GM19455 (cell line): ENCODE data around the gene SGSM2.

Experiments
- ATAC-seq: cut with Tn5 transposase; IDR thresholded peaks from one replicate; pipeline ENCODE4 v1.9.1; 2021; ENCODE audit not compliant: unreplicated experiment

The SGSM2 gene

DNA sequence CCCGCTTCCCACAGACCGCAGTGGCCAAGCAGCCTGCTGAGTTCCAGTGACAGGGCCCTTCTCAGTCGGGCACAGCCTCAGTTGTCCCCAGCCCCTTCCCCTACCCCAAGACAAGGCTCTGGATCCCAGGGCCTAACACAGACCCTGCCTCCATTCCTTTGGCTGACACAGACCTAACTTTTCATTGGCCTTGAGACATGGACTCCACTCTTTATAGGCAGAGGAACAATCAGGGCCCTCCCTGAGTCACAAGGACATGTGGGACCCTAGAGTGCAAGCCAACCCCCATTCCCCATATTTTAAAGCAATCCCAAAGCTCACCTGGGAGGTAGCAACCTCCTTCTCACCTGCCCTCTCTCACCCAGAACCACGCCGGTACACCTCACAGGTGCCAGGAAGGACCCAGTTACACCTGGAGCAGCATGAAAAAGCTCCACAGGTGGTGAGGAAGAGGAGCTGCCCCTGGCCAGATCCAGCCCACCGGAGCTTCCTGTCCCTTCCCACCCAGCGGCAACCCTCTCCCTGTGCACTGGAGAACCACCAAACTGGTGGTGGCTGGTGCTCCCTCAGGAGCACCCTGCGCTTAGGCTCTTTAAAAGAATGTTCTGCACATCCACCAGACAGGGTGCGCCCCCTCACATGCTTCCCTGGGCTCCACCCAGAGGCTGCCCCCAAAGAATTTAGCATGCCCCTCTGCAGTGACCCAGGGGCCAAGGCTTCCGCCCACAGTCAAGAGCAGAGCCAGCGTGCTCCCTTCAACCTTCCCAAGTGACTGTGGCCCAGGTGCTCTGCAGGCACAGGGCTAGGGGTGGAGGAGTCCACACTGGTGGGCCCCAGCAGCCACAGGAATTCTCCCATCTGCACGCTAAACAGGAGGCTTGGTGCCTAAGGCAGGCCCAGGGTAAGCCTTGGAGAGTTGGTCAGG lies 60.2 kb downstream of the SGSM2 start:
- no peak for ATAC-seq

DNA sequence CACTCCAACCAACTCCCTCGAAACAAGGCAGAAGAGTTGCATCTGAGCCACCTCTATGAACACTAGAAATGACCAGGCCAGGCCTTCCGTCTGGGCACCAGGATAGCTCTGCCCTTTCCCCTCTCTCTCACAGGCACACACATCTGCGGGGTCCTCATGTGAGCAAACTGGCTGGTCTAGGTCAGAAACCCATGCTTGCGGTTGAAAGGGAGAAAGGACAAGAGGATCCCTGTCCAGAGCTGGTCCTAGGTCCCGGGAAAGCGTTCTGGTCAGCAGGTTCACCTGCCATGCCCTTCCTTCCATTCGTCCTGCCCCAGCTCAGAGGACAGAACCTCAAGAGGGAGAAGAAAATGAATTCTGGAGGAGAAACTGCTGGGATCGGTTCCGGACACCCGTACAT lies 60.9 kb downstream of the SGSM2 start:
- no peak for ATAC-seq

DNA sequence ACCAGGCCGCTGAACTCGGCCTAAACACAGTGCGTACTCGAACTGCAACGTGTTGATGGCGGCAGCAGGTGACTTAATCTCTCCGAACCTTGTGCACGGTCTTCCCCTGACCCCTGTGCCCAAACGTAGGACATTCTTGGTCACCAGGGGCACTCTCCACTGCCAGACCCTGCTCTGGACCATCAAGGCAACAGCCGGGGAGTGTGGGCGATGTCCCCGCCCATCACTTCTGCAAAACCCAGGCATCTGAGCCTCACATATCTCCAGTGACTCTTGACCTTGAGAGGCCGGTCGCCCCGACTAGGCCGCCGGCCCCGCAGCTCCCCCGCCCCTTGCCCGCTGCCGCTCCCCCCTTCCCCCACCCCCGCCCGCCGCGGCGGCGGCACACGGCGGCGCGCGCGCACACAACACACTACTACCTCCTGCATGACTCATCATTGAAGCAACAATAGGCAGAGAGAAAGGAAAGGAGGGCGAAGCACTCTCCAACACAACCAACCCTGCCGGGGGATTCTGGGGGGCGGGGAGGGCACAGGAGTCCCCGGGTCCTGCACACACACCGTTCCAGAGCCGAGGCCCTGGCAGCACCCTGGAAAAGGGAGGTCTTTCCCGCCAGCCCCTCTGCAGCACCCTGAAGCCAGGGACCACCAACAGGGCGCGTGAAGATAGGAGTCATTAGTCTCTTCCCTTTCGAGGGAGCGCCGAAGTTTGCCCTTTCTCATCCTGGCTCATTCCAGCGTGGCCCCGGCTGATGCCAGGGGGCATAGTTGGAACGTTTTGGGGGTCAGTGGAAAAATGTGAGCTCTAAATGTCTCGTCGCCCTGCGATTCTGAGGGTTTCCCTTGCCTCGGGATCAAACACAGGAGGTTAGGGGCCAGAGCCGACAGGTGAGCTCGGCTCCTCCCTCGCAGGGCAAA lies 61.6 kb downstream of the SGSM2 start:
- no peak for ATAC-seq

DNA sequence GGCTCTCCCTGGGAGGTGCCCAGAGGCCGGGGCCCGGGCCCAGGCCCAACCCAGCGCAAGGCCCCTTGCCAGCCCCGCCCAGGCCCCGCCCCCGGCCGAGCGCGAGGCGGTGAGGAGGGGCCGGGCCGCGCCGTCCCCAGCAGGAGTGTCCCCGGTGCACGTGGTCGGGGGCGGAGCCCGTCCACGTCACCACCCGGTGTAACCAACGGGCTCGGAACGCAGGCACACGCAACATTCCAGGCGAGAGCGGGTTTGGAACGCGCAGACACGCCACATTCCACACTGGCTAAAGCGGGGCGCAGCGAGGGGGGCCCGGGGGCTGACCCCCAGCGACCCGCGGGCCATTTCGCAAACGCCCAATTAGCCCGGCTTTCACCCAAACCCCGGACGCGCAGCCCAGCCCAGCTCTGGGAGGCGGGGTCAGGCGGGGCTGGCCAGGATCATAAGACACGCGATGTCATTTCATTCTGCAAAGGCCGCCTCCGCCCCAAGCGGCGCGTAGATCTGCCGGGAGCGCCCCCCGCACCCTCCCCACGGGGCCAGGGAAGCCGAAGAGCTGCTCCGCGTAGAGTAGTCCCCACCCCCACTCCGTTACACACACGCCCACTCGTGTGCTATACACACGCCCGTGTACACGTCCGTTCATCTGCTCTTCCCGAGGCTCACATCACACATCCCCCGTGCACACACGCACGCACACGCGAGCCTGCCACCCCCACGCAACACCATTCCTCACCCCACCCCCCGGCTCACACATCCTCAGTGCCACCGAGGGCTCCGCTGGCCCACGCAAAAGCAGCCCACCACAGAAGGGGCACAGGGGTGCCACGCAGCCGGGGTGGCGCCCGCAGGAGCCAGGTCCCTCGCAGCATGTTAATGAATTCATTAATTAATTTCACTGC lies 62.5 kb downstream of the SGSM2 start:
- peak; percentile 35 for ATAC-seq

DNA sequence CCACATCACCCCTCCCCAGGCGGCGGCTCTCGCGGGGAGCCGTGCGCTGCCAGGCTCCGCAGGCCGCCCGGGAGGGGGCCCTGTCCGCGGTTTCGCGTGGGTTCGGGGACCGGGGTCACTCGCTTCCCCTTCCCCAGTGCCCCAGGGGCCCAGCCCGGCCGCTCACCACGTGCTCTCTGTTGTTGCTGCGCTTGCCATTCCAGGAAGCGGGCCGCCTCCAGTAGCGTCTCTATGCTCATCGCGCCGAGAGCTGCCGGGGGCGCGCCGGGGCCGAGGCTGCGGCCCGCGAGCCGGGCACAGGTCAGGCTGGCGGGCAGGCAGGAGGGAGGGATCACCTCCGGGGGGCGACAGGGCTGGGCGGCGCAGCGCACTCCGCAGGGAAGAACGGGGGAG lies 63.2 kb downstream of the SGSM2 start:
- no peak for ATAC-seq

DNA sequence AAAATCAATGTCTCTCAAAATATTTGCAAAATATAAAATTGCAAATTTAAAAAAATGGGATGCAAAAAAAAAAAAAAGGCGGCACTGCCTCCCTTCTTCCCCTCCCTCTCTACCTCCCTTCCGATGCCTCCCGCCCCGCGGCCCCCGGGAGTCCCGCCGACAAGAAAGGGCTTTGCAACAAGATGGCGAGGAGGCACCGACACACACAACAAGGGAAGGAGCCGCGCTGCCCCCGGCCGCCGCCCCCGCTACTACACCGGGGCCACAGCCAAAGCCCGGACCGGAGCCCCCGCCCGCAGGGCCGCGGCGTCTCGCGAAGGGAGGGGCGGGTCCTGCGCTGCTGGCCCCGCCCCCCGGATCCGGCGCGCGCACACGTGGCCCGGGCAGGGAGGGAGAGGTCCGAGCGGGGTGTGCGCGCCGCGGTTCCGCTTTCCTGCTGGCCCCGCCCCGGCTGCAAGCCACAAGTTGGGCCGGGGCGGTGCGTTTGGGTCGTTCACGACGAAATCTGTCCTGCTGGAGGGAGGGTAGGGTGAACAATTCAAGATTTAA lies 63.6 kb downstream of the SGSM2 start, which contains the start of gene MNT:
TSS of gene MNT (minus strand) at position 184 of the 549 bp plus-strand sequence. CDS start 348 bp downstream, outside the sequence.
- ATAC-seq, result peak; percentile 28

DNA sequence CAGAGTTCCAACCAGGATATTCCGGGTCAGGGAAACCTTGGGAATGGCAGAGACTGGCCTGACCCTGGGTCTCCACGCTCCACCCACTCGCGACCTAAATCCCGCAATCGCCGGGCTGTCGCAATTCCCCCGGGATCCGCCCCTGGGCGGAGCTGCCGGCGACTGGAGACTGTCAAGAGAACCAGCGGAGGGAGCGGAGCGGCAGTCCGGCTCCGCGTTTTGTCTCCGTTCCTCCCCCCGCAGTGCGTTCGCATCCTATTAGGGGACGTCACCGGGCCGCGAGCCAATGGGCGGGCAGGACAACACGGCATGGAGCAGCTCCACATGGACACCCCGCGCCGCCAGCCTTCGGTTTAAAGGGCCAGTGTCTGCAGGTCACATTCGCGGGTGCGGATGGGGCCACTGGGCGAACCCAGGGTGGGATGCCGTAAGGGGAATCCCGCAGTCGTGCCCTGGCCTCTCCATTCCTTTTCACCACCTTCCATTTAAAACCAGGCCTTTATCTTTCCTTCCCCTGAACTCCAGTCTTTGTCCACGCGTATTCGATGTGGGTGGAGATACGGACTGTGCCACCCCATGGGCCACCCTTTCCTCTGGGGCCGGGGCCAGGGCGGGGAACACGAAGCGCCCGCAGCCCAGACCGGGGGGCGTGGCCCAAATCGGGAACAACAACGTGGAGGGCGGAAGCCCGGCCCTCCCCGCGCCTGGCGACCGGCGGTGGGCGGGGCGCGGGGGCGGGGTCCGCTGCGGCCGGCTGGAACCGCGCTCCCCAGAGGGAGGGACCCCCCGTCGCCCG lies 64.3 kb downstream of the SGSM2 start:
- peak; percentile 49 for ATAC-seq

DNA sequence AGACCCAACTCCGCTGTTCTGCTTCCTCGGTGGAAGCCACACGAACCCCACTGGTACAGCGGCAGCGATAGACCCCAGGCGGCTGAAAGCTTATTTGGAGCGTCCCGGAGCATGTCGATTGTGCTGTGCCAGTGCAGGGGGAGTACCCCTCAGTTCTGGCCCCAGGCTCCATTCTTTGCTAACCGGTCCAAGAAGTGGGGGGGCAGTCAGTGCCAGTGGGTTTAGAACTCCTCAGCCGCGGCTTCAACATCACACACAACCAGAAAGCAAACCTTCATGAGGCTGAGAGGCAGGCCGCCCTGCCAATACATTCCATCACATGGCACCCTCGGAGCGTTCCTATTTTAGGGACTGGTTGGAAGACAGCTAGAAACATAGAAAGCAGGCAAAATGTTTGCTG lies 65.2 kb downstream of the SGSM2 start:
- no peak for ATAC-seq

DNA sequence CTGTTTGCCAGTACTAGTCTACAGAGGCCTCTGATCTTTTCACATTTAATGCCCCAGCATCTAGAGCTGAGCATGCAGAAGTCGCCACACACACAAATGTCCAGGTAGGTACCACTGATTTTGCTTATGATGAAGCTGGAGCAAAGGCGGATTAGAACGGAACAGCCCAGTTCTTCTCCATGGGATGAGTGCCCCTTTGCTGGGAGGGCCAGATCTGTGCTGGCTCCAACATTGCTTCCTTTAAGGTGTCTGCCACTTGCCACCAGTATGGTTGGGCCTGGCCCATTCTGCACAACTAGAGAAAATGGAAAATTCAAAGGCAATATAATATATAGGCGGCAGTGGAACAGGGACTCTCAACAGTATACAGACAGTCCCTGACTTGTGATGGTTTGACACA lies 65.7 kb downstream of the SGSM2 start:
- ATAC-seq, result no peak

DNA sequence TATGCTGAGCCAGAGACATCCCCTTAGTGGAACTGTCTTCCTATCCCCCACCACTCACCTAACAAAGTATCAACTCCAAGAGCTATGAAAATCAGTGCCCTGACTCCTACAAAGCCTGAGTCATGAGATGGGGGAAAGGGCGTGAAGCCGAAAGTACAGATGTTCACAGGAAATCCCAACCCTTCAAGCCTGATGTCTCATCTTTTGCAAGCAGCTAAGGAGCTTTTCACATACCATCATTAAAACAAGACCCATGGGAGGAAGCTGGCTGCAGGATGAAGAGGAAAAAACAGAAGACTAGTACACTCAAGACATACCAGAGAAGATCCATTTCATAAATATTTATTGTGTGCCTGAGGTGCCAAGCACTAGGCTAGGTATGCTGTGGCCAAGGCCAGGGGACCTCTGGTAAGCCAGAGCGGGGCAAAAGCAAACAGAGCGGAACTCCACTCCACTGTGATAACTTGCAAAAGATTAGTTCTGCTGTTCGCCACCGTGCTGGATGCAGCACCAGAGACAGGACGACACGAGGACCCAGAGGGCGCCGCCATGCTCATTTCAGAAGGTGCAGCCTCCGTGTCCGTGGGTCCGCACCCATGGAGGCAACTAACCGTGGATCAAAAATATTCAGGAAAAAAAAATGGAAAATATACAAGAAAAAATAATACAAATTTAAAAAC lies 68.1 kb downstream of the SGSM2 start:
- ATAC-seq, result no peak

DNA sequence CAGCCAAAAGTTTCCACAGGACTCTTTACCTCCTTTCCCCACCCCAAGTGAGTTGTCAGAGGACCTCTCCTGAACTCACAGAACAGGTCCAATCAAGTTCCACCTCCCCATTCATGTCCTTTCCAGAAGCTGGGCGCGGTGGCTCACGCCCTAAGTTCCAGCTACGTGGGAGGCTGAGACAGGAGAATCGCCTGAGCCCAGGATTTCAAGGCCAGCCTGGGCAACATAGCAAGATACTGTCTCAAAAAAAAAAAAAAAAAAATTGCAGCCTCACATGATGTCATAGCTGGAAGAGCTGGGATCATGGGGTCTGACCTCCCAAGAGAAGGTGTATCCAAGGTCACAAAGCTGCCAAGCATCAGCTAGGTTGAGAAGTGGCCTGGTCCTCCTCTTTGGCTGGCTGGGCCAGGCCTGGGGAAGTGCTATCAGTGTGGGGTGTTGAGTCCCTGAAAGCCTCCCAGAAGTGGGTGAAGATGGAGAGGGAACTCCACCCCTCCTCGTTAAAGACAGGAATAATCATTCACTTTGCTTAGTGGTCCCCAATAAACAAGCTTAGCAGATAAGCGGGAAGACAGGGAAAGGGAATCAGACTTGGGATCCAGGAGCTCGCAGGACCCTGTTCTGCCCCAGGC lies 69.1 kb downstream of the SGSM2 start:
- no peak for ATAC-seq

DNA sequence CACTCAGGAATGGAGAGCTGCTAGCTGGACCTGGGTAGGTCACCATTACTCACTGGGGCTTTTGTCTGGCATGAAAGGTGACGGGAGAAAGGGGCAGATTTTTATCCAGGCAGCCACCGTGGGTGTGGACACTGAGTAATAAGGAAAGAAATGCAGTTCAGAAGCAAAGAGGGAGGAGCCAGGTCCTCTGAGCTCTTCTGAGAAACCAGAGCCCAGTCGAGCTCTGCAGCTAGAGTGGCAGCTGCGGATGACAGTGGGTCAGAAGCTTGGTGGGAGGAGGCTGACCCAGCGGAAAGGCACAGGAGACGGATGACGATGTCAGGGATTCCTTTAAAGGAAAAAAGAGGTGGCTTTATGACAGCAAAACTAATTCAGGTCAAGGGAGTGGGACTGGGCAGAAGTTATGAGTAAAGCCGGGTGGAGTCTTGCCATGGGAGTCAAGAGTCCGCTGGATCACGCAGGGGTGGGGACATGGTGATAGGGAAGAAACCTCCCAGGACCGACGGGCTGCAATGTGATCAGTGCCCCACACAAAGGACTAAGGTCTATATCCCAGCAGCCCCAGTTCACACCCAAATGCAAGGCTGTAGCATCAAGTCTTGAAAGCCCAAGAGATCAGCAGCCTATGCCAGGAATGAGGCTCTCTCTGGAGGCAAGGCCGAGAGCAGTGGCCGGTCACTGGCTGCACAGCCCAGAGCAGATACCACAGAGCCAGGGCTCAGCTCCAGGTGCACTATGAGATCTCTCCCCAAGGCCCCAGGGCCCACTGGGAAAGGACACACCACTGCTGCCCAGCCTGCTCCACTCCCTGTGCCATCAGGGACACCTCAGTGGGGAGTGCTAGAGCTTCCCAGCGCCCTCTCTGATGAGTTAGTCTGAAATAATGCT lies 69.8 kb downstream of the SGSM2 start:
- no peak for ATAC-seq

DNA sequence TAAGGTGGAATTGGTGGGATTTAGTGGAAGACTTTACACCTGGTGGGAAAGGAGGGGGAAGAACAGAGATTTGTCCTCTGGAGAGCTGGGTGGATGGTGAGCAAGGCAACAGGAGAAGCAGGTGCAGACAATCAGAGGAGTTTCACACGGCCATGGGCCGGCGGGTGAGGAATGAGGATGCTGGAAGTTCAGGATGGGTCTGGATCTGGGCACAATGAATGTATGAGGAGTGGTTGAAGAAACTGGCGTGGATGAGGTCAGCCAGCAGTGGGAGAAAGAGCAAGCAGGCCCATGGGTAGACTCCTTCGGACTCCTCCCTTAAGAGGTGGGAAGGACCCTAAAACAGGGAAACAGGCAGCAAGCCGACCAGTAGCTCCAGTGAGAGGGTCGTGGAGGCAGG lies 73.7 kb downstream of the SGSM2 start:
- ATAC-seq, result no peak

DNA sequence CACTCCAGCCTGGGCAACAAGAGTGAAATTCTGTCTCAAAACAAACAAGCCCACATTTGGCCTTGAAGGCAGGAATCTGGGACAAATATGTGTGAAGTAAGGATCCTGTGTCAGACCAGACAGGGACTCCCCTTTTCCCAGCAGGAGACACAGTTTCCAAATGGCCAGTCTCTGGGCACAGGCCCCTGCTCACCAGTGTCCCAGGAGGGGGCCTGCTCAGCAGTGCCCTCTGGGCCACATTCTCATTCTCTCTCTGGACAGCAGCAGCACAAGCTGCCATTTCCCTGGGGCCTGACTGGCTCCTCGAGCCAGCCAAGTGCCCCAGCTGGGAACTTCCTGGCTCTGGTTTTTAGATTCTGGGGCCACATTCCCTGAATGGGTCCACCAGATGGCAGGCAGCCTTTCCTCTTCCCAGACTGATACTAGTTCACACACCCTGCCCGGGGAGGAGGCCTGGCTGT lies 75.3 kb downstream of the SGSM2 start:
- no peak for ATAC-seq

DNA sequence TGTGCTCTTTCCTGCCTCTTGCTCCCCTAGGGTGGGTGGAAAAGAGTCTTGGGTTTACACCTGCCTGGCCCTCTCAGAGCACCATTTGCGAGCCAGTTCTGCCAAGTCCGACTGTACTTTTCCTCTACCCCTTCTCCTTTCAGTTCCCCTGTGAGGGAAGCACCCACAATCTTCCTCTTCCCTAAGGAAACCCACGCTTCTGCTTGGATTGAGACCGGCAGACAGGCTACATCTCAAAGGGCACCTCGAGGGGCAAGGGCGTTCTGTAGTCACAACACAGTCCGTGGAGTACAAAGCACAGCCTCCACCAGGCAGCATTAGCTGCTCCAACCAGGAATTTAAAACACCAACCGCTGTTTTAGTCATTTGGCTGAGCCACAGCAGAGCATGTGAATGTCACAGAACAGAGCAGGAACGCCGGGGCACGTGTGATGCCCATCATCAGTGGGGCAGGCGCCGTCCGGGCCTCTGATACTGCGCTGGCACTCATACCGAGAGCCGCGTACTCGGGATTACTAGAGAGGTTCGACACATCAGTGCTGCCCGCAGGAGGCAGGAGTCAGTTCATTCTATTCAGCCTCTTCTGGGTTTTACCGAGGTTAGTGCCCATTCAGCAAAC lies 77.3 kb downstream of the SGSM2 start:
- no peak for ATAC-seq

DNA sequence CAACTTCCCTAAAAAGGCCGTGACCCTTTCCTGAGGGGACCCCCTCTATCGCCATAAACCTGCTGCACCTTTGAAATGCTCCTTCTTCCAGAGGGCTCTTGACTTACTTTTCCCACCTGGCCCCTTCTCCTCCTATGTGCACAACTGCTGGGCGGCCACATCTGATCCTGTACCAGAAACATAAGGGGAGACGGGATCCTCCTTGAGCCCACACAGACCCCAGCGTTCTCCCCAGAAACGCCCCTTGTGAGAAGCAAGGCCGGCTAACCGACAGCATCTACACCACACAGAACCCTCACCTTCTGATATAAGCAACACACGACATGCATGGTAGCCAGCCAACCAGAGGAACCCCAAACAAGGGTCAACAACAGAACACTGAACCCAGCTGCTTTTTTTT lies 77.8 kb downstream of the SGSM2 start:
- ATAC-seq, result no peak
